Loucy (cell line): Measurements from ENCODE around the gene PDPN.

ENCODE experiments used
- EZH2phosphoT487 ChIP-seq: fragments of 200-600 bp; IDR thresholded peaks from 2 replicates; pipeline ENCODE4 v1.6.1; 2018; ENCODE audit warnings: antibody characterized with exemption, mild to moderate bottlenecking, moderate library complexity, borderline replicate concordance
- TF ChIP-seq, protein P1 (sequence below): fragments of 200-600 bp; sonication (generic); conservative IDR thresholded peaks from 2 replicates; pipeline ENCODE4 v1.5.1; 2014; ENCODE audit warnings: mild to moderate bottlenecking, antibody characterized with exemption, low read length

GRCh38 chr1:13604176-13604575, 20.5 kb downstream of the PDPN start:
- TF ChIP-seq, protein P1, sequence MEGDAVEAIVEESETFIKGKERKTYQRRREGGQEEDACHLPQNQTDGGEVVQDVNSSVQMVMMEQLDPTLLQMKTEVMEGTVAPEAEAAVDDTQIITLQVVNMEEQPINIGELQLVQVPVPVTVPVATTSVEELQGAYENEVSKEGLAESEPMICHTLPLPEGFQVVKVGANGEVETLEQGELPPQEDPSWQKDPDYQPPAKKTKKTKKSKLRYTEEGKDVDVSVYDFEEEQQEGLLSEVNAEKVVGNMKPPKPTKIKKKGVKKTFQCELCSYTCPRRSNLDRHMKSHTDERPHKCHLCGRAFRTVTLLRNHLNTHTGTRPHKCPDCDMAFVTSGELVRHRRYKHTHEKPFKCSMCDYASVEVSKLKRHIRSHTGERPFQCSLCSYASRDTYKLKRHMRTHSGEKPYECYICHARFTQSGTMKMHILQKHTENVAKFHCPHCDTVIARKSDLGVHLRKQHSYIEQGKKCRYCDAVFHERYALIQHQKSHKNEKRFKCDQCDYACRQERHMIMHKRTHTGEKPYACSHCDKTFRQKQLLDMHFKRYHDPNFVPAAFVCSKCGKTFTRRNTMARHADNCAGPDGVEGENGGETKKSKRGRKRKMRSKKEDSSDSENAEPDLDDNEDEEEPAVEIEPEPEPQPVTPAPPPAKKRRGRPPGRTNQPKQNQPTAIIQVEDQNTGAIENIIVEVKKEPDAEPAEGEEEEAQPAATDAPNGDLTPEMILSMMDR = no peak
- no peak for TF ChIP-seq EZH2phosphoT487
